KMS-11 (cell line): ENCODE data around the gene CFAP119.

Source experiments
- H2AFZ ChIP-seq: fragments of 200-600 bp; sonication (generic); 2 replicates; pipeline ENCODE4 v1.6.1; 2016; ENCODE audit warnings: antibody characterized with exemption, mixed run types, low read depth
- H3K27ac ChIP-seq: fragments of 200-600 bp; sonication (generic); 2 replicates; pipeline ENCODE4 v1.6.1; 2016; ENCODE audit warnings: mild to moderate bottlenecking, mixed run types
- H3K27me3 ChIP-seq: fragments of 200-600 bp; sonication (generic); 2 replicates; pipeline ENCODE4 v1.6.1; 2017; ENCODE audit warnings: mild to moderate bottlenecking, low read depth, mixed run types, moderate library complexity; ENCODE audit not compliant: insufficient read depth
- H3K36me3 ChIP-seq: fragments of 200-600 bp; sonication (generic); 2 replicates; pipeline ENCODE4 v1.6.1; 2017; ENCODE audit warnings: mild to moderate bottlenecking, mixed run types; ENCODE audit not compliant: insufficient read depth
- H3K4me1 ChIP-seq: fragments of 200-600 bp; sonication (generic); 2 replicates; pipeline ENCODE4 v1.6.1; 2016; ENCODE audit warnings: mild to moderate bottlenecking, low read depth, mixed run types; ENCODE audit not compliant: poor library complexity, severe bottlenecking
- H3K4me2 ChIP-seq: fragments of 200-600 bp; sonication (generic); 2 replicates; pipeline ENCODE4 v1.7.0; 2016; ENCODE audit warnings: mild to moderate bottlenecking, mixed run types
- H3K4me3 ChIP-seq: fragments of 200-600 bp; sonication (generic); IDR thresholded peaks from 2 replicates; pipeline ENCODE4 v1.6.1; 2017; ENCODE audit warnings: low read depth, low read length, mixed read lengths; ENCODE audit not compliant: insufficient read depth
- H3K79me2 ChIP-seq: fragments of 200-600 bp; sonication (generic); 2 replicates; pipeline ENCODE4 v1.6.1; 2016; ENCODE audit warnings: low read depth, mixed run types; ENCODE audit not compliant: insufficient read depth
- H3K9ac ChIP-seq: fragments of 200-600 bp; sonication (generic); 2 replicates; pipeline ENCODE4 v1.6.1; 2016; ENCODE audit warnings: mild to moderate bottlenecking, mixed run types
- H4K20me1 ChIP-seq: fragments of 200-600 bp; sonication (generic); 2 replicates; pipeline ENCODE4 v1.6.1; 2016; ENCODE audit warnings: mild to moderate bottlenecking, mixed run types; ENCODE audit not compliant: insufficient read depth
- TF ChIP-seq, protein P1 (sequence below): fragments of 200-600 bp; sonication (generic); conservative IDR thresholded peaks from 2 replicates; pipeline ENCODE4 v1.6.1; 2017; ENCODE audit warnings: low read depth, mild to moderate bottlenecking, antibody characterized with exemption, low read length, moderate library complexity, mixed read lengths

CFAP119 gene

DNA sequence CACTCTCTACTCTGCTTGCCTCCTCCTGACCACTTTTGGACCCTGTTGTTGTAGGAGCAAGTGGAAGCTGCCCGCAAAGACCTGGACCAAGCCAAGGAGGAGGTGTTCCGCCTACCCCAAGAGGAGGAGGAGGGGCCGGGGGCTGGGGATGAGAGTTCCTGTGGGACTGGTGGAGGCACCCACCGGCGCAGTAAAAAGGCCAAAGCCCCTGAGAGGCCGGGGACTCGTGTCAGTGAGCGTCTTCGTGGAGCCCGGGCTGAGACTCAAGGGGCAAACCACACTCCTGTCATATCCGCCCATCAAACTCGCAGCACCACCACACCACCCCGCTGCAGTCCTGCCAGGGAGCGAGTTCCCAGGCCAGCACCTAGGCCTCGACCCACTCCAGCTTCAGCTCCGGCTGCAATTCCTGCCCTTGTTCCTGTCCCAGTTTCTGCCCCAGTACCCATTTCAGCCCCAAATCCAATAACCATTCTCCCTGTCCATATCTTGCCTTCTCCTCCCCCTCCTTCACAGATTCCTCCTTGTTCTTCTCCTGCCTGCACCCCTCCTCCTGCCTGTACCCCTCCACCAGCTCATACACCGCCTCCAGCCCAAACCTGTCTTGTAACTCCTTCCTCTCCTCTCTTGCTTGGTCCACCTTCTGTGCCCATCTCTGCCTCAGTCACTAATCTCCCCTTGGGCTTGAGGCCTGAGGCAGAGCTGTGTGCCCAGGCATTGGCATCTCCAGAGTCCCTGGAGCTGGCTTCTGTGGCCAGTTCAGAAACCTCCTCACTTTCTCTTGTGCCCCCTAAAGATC, 24.7 kb downstream of the CFAP119 start:
- peaks cover 14% of the 10 kb centered on the region for H3K4me1 ChIP-seq

DNA sequence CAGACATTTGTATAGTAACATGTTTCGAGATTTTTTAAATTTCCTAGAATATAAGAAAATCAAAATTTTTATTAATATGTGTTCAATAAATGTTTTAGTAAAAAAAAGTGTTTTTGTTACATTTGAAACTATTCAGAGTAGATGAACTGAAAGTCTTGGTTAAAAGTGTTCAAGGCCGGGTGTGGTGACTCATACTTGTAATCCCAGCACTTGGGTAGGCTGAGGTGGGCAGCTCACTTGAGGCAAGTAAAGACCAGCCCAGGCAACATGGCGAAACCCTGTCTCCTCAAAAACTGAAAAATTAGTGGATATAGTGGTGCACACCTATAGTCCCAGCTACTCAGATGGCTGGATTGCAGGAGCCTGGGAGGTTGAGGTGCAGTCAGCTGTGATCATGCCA, 30.5 kb downstream of the CFAP119 start:
- Histone ChIP-seq H2AFZ (no peak overlapping the region), H4K20me1 (no peaks in the 10 kb centered on the region), H3K9ac (no peak overlapping the region), H3K4me1 (peaks cover 10% of the 10 kb centered on the region), H3K27me3 (no peaks in the 10 kb centered on the region), H3K79me2 (no peaks in the 10 kb centered on the region), H3K4me3 (no peak overlapping the region), H3K27ac (no peak overlapping the region), H3K4me2 (no peak overlapping the region), H3K36me3 (peaks cover 6% of the 10 kb centered on the region; the same call in 1 of the 2 replicates)
- TF ChIP-seq, protein P1, sequence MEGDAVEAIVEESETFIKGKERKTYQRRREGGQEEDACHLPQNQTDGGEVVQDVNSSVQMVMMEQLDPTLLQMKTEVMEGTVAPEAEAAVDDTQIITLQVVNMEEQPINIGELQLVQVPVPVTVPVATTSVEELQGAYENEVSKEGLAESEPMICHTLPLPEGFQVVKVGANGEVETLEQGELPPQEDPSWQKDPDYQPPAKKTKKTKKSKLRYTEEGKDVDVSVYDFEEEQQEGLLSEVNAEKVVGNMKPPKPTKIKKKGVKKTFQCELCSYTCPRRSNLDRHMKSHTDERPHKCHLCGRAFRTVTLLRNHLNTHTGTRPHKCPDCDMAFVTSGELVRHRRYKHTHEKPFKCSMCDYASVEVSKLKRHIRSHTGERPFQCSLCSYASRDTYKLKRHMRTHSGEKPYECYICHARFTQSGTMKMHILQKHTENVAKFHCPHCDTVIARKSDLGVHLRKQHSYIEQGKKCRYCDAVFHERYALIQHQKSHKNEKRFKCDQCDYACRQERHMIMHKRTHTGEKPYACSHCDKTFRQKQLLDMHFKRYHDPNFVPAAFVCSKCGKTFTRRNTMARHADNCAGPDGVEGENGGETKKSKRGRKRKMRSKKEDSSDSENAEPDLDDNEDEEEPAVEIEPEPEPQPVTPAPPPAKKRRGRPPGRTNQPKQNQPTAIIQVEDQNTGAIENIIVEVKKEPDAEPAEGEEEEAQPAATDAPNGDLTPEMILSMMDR = no peak

More for the DNA sequence above, 24.7 kb downstream of the CFAP119 start:
- Histone ChIP-seq H3K9ac (no peak overlapping the region), H3K36me3 (no peaks in the 10 kb centered on the region; the same call in 1 of the 2 replicates), H3K79me2 (no peaks in the 10 kb centered on the region), H3K27ac (no peak overlapping the region), H2AFZ (no peak overlapping the region), H3K4me3 (no peak overlapping the region), H3K4me2 (no peak overlapping the region), H3K27me3 (no peaks in the 10 kb centered on the region), H4K20me1 (no peaks in the 10 kb centered on the region)
- TF ChIP-seq, protein P1 = no peak

DNA sequence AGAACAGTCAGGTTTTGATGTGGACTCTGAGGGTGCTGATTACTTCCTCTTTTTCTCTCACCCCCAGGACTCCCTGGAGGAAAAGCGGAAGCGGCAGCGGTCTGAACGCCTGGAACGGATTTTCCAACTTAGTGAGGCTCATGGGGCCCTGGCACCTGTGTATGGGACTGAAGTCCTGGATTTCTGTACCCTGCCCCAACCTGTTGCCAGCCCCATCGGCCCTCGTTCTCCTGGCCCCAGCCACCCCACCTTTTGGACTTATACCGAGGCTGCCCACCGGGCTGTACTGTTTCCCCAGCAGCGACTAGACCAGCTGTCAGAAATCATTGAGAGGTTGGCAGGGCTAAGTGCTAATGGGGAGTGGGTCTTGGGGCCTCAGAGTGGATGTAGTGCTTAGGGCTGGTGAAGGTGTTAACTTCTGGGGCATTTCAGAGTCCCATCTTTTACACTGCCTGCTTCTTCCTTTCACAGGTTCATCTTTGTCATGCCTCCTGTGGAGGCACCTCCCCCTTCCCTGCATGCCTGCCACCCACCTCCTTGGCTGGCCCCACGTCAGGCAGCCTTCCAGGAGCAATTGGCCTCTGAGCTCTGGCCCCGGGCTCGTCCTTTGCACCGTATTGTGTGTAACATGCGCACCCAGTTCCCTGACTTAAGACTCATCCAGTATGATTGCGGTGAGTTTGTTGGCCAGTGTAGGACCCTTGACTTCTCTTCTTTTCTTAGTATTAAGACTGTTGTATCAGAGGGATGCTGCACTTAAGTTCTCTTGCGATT, 32.8 kb downstream of the CFAP119 start:
- Histone ChIP-seq H3K27me3 (no peaks in the 10 kb centered on the region), H3K4me2 (no peak overlapping the region), H3K36me3 (peaks cover 17% of the 10 kb centered on the region; the same call in 1 of the 2 replicates), H2AFZ (no peak overlapping the region), H3K79me2 (no peaks in the 10 kb centered on the region), H4K20me1 (no peaks in the 10 kb centered on the region), H3K4me1 (peaks cover 22% of the 10 kb centered on the region), H3K27ac (no peak overlapping the region), H3K4me3 (no peak overlapping the region), H3K9ac (no peak overlapping the region)
- TF ChIP-seq, protein P1 = no peak

DNA sequence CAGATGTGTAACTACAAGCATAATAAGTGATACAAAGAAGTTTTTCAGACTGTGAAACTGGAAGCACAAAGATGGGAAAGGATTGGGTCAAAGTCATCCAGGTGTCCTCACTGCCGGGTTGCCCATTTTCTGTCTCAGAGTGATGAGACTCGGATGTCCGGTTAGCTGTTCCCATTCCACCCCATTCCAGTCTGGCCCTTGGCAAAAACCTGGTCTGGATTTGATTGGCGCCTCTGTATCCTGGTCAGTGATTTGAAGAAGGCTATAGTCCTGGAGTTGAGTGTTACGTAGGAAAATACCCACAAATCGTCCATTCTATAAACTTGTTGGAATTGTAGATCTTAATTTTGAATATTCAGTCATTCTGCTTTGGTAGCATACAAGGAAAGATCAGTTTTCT, 33.5 kb downstream of the CFAP119 start:
- no peak overlapping the region for H3K4me2 ChIP-seq
- H3K9ac ChIP-seq = no peak overlapping the region
- H3K4me1 ChIP-seq = peaks cover 22% of the 10 kb centered on the region
- no peak overlapping the region for H3K27ac ChIP-seq
- H2AFZ ChIP-seq = no peak overlapping the region
- H3K79me2 ChIP-seq = no peaks in the 10 kb centered on the region
- no peaks in the 10 kb centered on the region for H3K27me3 ChIP-seq
- no peak overlapping the region for H3K4me3 ChIP-seq
- peaks cover 18% of the 10 kb centered on the region; the same call in 1 of the 2 replicates for H3K36me3 ChIP-seq
- H4K20me1 ChIP-seq = no peaks in the 10 kb centered on the region
- TF ChIP-seq, protein P1 = no peak
